HUES48 (cell line): ENCODE results near the gene LMNTD2.

Experiments used
- H3K27ac ChIP-seq: one replicate; pipeline ENCODE4 v1.7.0; 2013; ENCODE audit warnings: low read depth, low read length, inconsistent platforms
- H3K27me3 ChIP-seq: 2 replicates; pipeline ENCODE4 v1.6.1; 2013; ENCODE audit warnings: mild to moderate bottlenecking, low read length; ENCODE audit not compliant: control insufficient read depth, insufficient read depth
- H3K36me3 ChIP-seq: 2 replicates; pipeline ENCODE4 v1.6.1; 2013; ENCODE audit warnings: low read length; ENCODE audit not compliant: control insufficient read depth, insufficient read depth
- H3K4me1 ChIP-seq: 2 replicates; pipeline ENCODE4 v1.6.1; 2013; ENCODE audit warnings: mild to moderate bottlenecking, low read length; ENCODE audit not compliant: control insufficient read depth, insufficient read depth
- H3K4me3 ChIP-seq: 2 replicates; pipeline ENCODE4 v1.5.1; 2013; ENCODE audit warnings: mild to moderate bottlenecking, low read depth, low read length
- H3K9ac ChIP-seq: 2 replicates; pipeline ENCODE4 v1.6.1; 2013; ENCODE audit warnings: mild to moderate bottlenecking, low read depth, low read length, moderate library complexity
- H3K9me3 ChIP-seq: 2 replicates; pipeline ENCODE4 v1.6.1; 2013; ENCODE audit warnings: low read length; ENCODE audit not compliant: control insufficient read depth, insufficient read depth

The LMNTD2 gene

DNA sequence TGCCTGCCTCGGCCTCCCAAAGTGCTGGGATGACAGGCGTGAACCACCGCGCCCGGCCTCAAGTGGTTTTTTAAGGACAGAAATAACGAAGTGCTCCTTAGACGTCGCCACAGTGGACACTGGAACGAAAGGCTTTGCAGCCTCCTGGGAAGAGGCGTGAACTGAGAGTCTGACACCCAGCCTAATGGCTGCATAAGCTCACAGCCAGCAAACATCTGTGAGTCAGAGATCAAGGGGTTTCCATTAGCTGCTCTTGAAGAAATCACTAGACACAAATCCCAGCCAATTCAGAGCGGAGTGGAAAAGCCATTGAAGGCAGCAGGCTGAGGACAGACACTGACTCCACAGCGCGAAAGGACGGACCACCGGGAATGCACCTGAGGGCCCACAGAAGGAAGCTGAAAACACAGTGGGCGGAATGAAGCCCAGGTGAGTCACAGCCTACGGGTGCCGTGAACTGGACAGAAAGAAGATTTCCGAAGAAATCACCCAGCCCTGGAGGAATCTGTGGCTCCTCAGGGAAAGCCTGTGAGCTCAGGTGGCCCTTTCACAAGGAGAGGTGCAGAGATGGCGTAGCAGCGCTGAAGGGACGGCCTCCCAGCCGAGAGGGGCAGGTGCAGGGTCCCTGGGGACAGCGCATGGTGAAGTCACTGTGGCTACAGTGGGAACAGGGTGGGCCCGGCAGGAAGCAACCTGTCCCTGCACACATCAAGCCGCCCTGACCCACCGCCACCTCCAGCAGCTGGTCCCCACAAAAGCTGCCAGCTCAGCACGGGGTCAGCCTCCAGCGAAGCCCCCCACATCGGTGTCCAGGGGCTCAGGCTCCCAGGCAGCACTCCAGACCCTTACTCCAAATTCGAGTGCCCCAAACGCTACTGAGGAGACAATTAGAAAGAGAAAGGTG lies 11.6 kb downstream of the LMNTD2 start:
- H3K27ac ChIP-seq: peak overlapping the region; percentile 5

DNA sequence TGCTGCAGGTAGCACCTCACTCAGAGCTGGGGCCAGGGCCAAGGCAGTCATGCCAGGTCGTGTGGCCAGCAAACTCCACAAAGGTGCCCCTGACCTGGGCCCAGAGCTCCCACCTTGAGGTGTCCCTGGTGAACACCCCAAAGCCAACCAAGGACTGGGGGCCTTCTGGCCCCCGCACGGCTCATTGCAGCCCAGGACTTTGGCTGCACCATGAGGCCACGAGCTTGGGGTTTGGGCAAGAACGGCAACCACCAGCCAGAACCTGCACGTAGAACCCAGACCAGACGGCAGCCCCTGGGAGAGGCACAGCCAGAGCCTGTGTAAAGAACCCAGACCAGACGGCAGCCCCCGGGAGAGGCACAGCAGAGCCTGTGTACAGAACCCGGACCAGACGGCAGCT lies 15.4 kb downstream of the LMNTD2 start:
- Histone ChIP-seq H3K9me3 (no peaks in the 10 kb centered on the region), H3K4me1 (no peaks in the 10 kb centered on the region), H3K4me3 (no peak overlapping the region), H3K9ac (no peak overlapping the region), H3K36me3 (no peaks in the 10 kb centered on the region), H3K27me3 (no peaks in the 10 kb centered on the region), H3K27ac (no peak overlapping the region)

More for the DNA sequence above, 11.6 kb downstream of the LMNTD2 start:
- no peaks in the 10 kb centered on the region for H3K36me3 ChIP-seq
- H3K4me1 ChIP-seq: no peaks in the 10 kb centered on the region
- H3K9ac ChIP-seq: no peak overlapping the region
- H3K4me3 ChIP-seq: no peak overlapping the region
- H3K27me3 ChIP-seq: no peaks in the 10 kb centered on the region
- H3K9me3 ChIP-seq: no peaks in the 10 kb centered on the region

DNA sequence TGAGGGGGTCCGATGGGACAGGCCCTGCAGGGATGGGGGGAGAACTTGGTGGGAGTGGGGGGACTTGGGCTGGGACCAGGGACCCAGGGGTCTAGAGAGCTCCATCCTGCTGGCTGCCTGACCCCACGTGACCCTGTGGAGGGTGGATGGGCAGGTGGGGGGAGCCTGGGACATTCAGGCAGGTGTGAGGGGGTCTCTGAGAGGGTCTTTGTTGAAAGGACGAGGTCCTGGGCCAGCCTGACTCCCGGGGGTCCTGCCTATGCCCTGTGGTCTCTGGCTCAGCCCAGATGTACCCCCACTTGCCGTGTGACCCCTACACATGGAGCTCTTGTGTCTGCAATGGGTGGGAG lies 15.7 kb downstream of the LMNTD2 start:
- Histone ChIP-seq H3K36me3 (no peaks in the 10 kb centered on the region), H3K27ac (no peak overlapping the region), H3K9me3 (no peaks in the 10 kb centered on the region), H3K4me3 (no peak overlapping the region), H3K9ac (no peak overlapping the region), H3K4me1 (no peaks in the 10 kb centered on the region), H3K27me3 (no peaks in the 10 kb centered on the region)

DNA sequence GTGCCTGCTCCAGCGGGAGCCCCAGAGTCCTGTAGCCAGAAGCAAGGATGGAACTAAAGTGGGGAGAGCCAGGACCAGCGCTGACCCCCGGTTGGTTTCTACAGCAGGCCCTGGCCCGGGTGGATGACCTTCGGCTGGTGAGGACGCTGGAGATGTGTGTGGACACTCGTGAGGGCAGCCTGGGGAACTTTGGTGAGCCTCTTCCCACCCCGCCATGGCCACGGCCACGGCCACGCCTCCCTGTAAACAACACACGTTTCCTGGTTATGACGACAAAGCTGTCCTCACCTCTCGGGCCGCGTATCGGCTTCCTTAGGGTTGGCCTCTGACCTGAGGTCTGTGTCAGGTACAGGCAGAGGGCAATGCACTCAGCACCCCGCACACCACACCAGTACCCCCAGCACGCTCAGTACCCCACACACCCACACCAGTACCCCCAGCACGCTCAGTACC lies 19.1 kb downstream of the LMNTD2 start:
- Histone ChIP-seq H3K27ac (no peak overlapping the region), H3K36me3 (no peaks in the 10 kb centered on the region), H3K9ac (no peak overlapping the region)

DNA sequence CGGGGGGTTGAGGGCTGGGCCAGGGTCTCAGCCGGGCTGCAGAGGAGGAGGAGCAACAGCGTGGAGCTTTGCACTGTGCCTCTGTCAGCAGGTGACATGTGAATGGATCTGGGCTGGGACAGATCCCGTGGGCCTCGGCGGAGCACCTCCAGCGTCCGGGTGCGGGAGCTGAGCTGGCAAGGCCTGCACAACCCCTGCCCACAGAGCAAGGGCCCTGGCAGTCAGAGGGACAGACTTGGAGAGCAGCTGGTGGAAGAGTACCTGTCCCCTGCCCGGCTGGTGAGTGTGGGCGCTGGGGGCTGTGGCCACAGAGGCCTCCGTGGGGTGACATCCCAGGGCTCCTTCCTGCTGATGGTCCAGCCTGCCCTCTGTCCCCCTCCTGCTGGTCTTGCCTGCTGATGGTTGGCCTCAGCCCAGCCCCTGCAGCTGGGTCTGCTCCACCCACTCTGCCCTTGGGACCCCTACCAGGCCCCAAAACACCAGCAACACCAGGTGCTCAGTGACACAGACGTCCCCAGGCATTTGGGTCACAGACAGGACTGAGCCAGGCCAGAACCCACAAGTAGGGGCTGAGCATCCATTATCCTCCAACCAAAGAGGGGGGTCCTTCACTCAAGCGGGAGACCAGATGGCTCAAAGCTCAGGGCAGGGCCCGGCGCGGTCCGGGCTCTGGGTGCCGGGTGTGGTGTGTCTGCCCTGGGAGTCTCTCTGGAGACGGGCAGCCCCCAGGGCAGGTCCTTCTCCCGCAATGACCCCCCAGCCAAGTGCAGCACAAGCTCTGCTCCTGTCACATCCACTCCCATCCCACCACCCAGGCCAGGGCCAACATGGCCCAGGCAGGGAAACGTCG lies 19.7 kb downstream of the LMNTD2 start:
- H3K4me1 ChIP-seq: peaks cover 8% of the 10 kb centered on the region
- H3K36me3 ChIP-seq: no peaks in the 10 kb centered on the region
- no peak overlapping the region for H3K4me3 ChIP-seq
- peaks cover 19% of the 10 kb centered on the region for H3K27me3 ChIP-seq
- H3K9me3 ChIP-seq: no peaks in the 10 kb centered on the region
- no peak overlapping the region for H3K27ac ChIP-seq
- no peak overlapping the region for H3K9ac ChIP-seq

More for the DNA sequence above, 19.1 kb downstream of the LMNTD2 start:
- Histone ChIP-seq H3K4me3 (no peak overlapping the region), H3K27me3 (peaks cover 15% of the 10 kb centered on the region), H3K4me1 (peaks cover 6% of the 10 kb centered on the region; the same call in 1 of the 2 replicates), H3K9me3 (no peaks in the 10 kb centered on the region)

DNA sequence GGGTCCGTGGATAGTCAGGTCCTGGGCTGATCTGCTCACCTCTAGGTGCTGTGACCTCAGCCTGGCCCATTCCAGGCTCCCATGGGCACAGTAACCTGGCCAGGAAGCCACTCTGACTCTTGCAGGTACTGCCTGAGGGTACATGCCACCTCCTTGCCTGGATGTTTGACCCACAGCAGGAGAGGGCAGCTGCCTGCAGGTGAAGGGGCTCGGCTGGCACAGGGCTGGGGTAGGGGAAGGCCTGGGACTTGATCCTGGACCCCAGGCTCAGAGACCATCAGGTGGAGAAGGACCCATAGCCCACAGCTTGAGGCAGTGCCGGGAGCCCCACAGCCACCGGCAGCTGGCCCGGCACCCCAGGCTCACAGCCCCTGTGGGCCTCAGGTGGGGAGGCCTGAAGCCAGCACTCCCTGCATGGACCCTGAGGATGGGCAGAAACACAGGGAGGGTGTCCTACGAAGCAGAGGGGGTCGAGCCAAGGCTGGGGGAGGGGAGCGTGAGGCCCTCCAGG lies 20.5 kb downstream of the LMNTD2 start:
- no peak overlapping the region for H3K4me3 ChIP-seq
- no peaks in the 10 kb centered on the region for H3K36me3 ChIP-seq
- H3K9ac ChIP-seq: no peak overlapping the region
- H3K4me1 ChIP-seq: peaks cover 8% of the 10 kb centered on the region
- H3K27me3 ChIP-seq: peaks cover 19% of the 10 kb centered on the region
- H3K27ac ChIP-seq: no peak overlapping the region
- H3K9me3 ChIP-seq: no peaks in the 10 kb centered on the region

DNA sequence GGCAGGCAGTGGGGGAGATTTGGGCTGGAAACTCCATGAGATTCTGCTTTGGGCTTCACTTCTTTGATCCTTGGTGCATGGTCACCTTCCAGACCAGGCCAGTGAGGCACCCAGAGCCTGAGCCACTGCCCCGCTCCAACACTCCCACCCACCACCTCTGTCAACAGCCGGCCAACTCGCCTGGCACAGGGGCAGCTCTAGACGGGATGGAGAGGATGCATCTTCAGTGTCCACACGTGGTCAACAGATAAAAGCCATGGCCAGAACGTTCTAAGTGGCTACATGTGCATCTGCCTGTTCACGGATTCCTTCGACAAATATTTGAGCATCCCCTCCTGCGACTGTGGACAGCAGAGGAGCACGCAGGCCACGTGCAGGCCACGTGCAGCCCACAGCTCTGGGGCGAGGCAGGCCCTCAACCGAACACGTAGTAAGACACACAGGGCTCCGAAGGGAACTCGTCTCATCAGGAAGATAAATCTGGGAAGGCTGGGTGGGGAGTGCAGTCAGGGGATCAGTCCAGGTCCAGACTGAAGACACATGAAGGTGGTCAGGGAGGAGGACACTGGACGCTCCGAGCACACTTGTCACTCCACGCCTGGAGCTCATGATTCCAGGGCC lies 22.0 kb downstream of the LMNTD2 start:
- Histone ChIP-seq H3K4me3 (no peak overlapping the region), H3K27ac (no peak overlapping the region), H3K9me3 (no peaks in the 10 kb centered on the region), H3K9ac (no peak overlapping the region), H3K36me3 (peaks cover 5% of the 10 kb centered on the region), H3K27me3 (peaks cover 19% of the 10 kb centered on the region), H3K4me1 (peaks cover 8% of the 10 kb centered on the region)

DNA sequence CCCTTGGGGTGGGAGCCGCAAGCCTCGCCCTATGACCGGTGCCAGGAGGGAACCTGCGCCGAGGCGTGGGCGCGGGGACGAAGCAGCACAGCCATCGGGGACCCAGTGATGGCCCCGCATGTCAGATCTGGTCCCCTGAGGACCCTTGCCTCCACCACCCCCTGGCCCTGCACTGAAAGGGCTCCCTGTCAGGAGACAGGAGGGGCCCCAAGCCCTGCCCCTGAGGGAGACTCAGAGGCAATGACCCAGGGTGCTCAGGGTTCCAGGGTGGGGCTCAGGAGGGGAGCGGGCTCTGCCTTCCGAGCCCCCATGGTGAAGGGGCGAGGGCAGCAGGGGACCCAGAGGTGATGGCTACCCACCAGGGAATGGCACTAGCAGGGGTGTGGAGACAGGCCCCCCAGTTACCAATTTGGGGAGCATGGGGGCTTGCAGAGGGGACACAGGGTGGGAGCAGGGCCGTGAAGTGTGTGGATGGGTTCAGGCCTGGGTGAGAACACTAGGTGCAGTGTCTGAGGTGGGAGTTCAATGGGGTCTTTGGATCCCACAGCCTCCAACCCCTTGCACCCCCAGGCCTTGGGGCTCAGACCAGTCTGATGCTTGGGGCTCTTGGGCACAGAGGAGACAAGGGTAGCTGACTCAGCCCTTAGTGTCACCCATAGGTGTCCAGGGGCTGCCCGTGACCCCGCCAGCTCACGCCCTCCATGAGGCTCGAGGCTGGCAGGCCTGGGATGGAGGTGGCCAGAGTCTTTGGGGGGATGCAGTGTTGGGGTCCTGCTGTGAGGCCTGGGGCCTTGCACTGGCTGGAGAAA lies 22.7 kb downstream of the LMNTD2 start:
- Histone ChIP-seq H3K27ac (no peak overlapping the region), H3K27me3 (peaks cover 19% of the 10 kb centered on the region), H3K9me3 (no peaks in the 10 kb centered on the region), H3K4me1 (peaks cover 8% of the 10 kb centered on the region), H3K36me3 (peaks cover 12% of the 10 kb centered on the region), H3K9ac (no peak overlapping the region), H3K4me3 (peak overlapping the region; percentile 85)

DNA sequence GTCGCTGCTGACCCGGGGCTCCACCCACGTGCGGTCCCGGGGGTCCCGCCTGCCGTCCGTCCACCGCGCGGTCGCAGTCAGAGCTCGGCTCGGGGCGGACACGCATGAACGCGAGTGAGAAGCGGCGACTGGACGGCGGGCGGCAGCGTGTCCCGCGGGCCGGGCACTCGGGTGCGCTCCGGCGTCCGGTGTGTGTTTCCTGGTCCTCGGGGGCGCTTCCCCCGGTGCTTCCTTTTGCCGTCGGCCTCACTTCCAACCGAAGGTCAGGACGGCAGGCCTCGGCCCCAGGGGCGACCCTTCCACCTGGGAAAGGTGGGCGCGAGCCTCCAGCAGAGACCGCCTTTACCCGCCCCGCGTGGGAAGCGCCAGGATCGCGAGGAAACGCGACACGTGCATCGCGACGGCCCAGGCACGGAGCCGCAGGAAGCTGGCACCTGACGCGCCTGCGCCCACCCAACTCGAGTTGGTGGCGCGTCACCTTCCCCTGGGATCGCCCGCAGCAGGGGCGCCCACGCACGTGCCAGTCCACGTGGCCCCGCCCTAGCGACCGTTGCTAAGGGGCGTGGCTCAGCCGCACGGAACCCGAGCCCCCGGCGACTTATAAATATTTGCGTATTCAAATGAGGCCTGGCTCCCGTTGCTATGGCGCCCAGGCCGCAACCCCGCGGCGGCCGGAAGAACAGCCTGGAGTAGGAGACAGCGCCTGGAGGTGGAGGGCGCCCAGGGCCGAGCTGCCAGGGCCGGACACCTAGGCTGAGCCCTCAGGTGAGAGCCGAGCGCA lies 23.5 kb downstream of the LMNTD2 start, which contains the start of gene LRRC56:
Gene LRRC56 (plus strand): TSS at position 687 of the 781 bp plus-strand sequence. CDS start 3,158 bp downstream, outside the sequence.
- Histone ChIP-seq H3K27me3 (peaks cover 19% of the 10 kb centered on the region), H3K4me3 (peak within 1 kb of the TSS; percentile 85), H3K27ac (no peak within 1 kb of the TSS), H3K9ac (peak within 1 kb of the TSS; percentile 44; the same call in 1 of the 2 replicates), H3K4me1 (peaks cover 8% of the 10 kb centered on the region), H3K9me3 (no peaks in the 10 kb centered on the region), H3K36me3 (peaks cover 20% of the 10 kb centered on the region)
